ENCODE data around the gene KRT72.

KRT72 gene

GRCh38 chr12:52590021-52590420, 11.2 kb downstream of the KRT72 start:
- no peak for TF ChIP-seq RAD21 (IDR thresholded peaks at IDR 0.05; ENCODE audit: low read depth)
- TF ChIP-seq FOXM1 (IDR thresholded peaks at IDR 0.05; ENCODE audit: borderline replicate concordance, low read depth) = no peak
- TF ChIP-seq TAF1 (IDR thresholded peaks at IDR 0.05; ENCODE audit: low read depth) = no peak
- TF ChIP-seq YY1 (IDR thresholded peaks at IDR 0.05; ENCODE audit: low read depth) = no peak
- TF ChIP-seq MAX (IDR thresholded peaks at IDR 0.05) = no peak
- TF ChIP-seq EGR1 (IDR thresholded peaks at IDR 0.05) = no peak
- no peak for TF ChIP-seq ZBTB7A (IDR thresholded peaks at IDR 0.05; ENCODE audit: low read depth)
- no peak for TF ChIP-seq EP300 (IDR thresholded peaks at IDR 0.05; ENCODE audit: borderline replicate concordance)
- TF ChIP-seq NFIC (IDR thresholded peaks at IDR 0.05) = no peak
- TF ChIP-seq TCF12 (IDR thresholded peaks at IDR 0.05; ENCODE audit: low read depth) = no peak
- TF ChIP-seq REST (IDR thresholded peaks at IDR 0.05; ENCODE audit: low read depth) = no peak
- TF ChIP-seq TEAD4 (IDR thresholded peaks at IDR 0.05) = no peak
- no peak for TF ChIP-seq USF1 (IDR thresholded peaks at IDR 0.05)
- no peak for TF ChIP-seq CREB1 (IDR thresholded peaks at IDR 0.05; ENCODE audit: low read depth)
- TF ChIP-seq CEBPB (IDR thresholded peaks at IDR 0.05) = no peak

GRCh38 chr12:52587563-52587962, 13.7 kb downstream of the KRT72 start:
- TF ChIP-seq FOXM1 (IDR thresholded peaks at IDR 0.05; ENCODE audit: borderline replicate concordance, low read depth) = no peak
- TF ChIP-seq ZBTB7A (IDR thresholded peaks at IDR 0.05; ENCODE audit: low read depth) = no peak
- no peak for TF ChIP-seq USF1 (IDR thresholded peaks at IDR 0.05)
- TF ChIP-seq TAF1 (IDR thresholded peaks at IDR 0.05; ENCODE audit: low read depth) = no peak
- TF ChIP-seq RAD21 (IDR thresholded peaks at IDR 0.05; ENCODE audit: low read depth) = no peak
- no peak for TF ChIP-seq CEBPB (IDR thresholded peaks at IDR 0.05)
- no peak for TF ChIP-seq MAX (IDR thresholded peaks at IDR 0.05)
- no peak for TF ChIP-seq CREB1 (IDR thresholded peaks at IDR 0.05; ENCODE audit: low read depth)
- TF ChIP-seq NFIC (IDR thresholded peaks at IDR 0.05) = no peak
- no peak for TF ChIP-seq TCF12 (IDR thresholded peaks at IDR 0.05; ENCODE audit: low read depth)
- no peak for TF ChIP-seq EGR1 (IDR thresholded peaks at IDR 0.05)
- no peak for TF ChIP-seq YY1 (IDR thresholded peaks at IDR 0.05; ENCODE audit: low read depth)
- no peak for TF ChIP-seq REST (IDR thresholded peaks at IDR 0.05; ENCODE audit: low read depth)
- no peak for TF ChIP-seq TEAD4 (IDR thresholded peaks at IDR 0.05)
- TF ChIP-seq EP300 (IDR thresholded peaks at IDR 0.05; ENCODE audit: borderline replicate concordance) = no peak

GRCh38 chr12:52585946-52586345, 15.3 kb downstream of the KRT72 start:
- no peak for TF ChIP-seq TEAD4 (IDR thresholded peaks at IDR 0.05)
- TF ChIP-seq RAD21 (IDR thresholded peaks at IDR 0.05; ENCODE audit: low read depth) = peak; percentile 38

- TF ChIP-seq USF1 (IDR thresholded peaks at IDR 0.05) (no peak), CREB1 (IDR thresholded peaks at IDR 0.05; ENCODE audit: low read depth) (no peak), REST (IDR thresholded peaks at IDR 0.05; ENCODE audit: low read depth) (no peak), ZBTB7A (IDR thresholded peaks at IDR 0.05; ENCODE audit: low read depth) (no peak), NFIC (IDR thresholded peaks at IDR 0.05) (no peak), CEBPB (IDR thresholded peaks at IDR 0.05) (no peak), MAX (IDR thresholded peaks at IDR 0.05) (no peak), EP300 (IDR thresholded peaks at IDR 0.05; ENCODE audit: borderline replicate concordance) (no peak), TEAD4 (IDR thresholded peaks at IDR 0.05) (no peak), RAD21 (IDR thresholded peaks at IDR 0.05; ENCODE audit: low read depth) (no peak), TCF12 (IDR thresholded peaks at IDR 0.05; ENCODE audit: low read depth) (no peak)
Measured at GRCh38 chr12:52585066-52585465, 16.2 kb downstream of the KRT72 start.
